RWPE2 (cell line): Measurements from ENCODE around the gene DBH.

Source experiments
- ATAC-seq: fragments of 200-7000 bp; cut with Tn5 transposase; 3 replicates; pipeline ENCODE4 v1.9.1; 2021; ENCODE audit warnings: low read depth
- DNase-seq: peaks from one replicate; pipeline ENCODE4 v3.0.0-alpha.2; 2020; ENCODE audit warnings: low spot score
- H3K27ac ChIP-seq: fragments of 450-650 bp; 2 replicates; pipeline ENCODE4 v1.5.1; 2017; ENCODE audit warnings: mild to moderate bottlenecking; ENCODE audit not compliant: poor library complexity, severe bottlenecking
- H3K27me3 ChIP-seq: fragments of 250-450 bp; sonication (Bioruptor Pico); 2 replicates; pipeline ENCODE4 v1.5.1; 2021; ENCODE audit warnings: mild to moderate bottlenecking, moderate library complexity; ENCODE audit not compliant: insufficient read depth, poor library complexity, severe bottlenecking
- H3K36me3 ChIP-seq: fragments of 250-450 bp; sonication (Bioruptor Pico); 2 replicates; pipeline ENCODE4 v1.5.1; 2020; ENCODE audit warnings: low read depth, mild to moderate bottlenecking, moderate library complexity
- H3K4me1 ChIP-seq: fragments of 250-450 bp; sonication (Bioruptor Pico); 2 replicates; pipeline ENCODE4 v1.5.1; 2021; ENCODE audit warnings: mild to moderate bottlenecking, moderate library complexity; ENCODE audit not compliant: insufficient read depth, poor library complexity, severe bottlenecking
- H3K4me3 ChIP-seq: fragments of 250-450 bp; sonication (Bioruptor Pico); 2 replicates; pipeline ENCODE4 v1.5.1; 2021; ENCODE audit warnings: mild to moderate bottlenecking, moderate library complexity; ENCODE audit not compliant: severe bottlenecking
- H3K9me3 ChIP-seq: fragments of 250-450 bp; sonication (Bioruptor Pico); 2 replicates; pipeline ENCODE4 v1.5.1; 2021; ENCODE audit warnings: mild to moderate bottlenecking, moderate library complexity; ENCODE audit not compliant: severe bottlenecking
- CTCF ChIP-seq: fragments of 450-650 bp; IDR thresholded peaks from one replicate; pipeline ENCODE4 v1.5.1; 2017; ENCODE audit warnings: mild to moderate bottlenecking, moderate library complexity; ENCODE audit not compliant: poor library complexity, severe bottlenecking

Gene DBH

DNA sequence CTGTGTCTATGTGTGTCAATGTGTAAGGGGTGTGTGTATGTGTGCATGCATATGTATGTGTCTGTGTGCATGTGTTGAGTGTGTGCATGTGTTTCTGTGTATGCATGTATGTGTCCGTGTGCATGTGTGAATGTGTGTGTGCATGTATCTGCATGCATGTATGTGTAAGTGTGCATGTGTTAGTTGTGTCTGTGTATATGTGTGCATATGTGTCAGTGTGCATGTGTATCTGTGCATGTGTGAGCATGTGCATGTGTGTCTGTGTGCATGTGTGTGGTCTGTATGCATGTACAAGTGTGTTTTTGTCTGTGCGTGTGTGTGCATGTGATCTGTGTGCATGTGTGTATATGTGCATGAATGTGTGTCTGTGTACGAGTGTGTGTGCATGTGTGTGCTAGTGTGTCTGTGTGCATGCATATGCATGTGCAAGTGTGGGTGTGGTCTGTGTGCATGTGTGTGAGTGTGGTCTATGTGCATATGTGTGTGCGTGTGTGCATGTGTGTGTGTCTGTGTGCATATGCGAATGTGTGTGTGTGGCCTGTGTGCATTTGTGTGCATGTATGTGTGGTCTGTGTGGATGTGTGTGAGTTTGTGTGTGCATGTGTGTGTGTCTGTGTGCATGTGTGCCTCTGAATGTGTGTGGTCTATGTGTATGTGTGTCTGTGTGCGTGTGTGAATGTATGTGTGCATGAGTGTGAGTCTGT, 36.5 kb upstream of the DBH start:
- Histone ChIP-seq H3K4me1 (no peaks in the 10 kb centered on the region), H3K27ac (no peak overlapping the region), H3K27me3 (no peaks in the 10 kb centered on the region), H3K36me3 (no peaks in the 10 kb centered on the region), H3K9me3 (peaks cover 6% of the 10 kb centered on the region), H3K4me3 (no peak overlapping the region)
- no peak for TF ChIP-seq CTCF
- ATAC-seq (no peak), DNase-seq (no peak)

DNA sequence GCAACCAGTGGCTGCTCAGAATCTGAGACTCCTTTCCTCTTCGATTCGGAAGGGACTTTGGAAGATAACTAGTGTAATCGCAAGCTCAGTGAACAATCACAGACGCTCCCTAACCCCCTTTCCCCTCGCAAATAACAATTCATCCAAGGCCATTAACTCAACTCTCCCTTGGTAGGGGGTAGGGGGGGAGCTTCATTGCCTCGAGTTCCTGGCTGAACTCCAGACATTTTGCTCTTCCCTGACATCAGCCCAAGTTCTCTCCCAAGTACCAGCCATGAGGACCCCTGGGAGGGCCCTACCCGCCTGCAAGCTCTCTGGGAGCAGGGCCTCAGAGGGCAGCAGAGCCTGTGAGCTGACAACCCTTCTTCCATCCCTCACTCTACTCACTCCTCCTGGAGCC, 35.4 kb upstream of the DBH start:
- H3K36me3 ChIP-seq = no peaks in the 10 kb centered on the region
- ATAC-seq (no peak), DNase-seq (no peak)
- no peak for TF ChIP-seq CTCF
- H3K27me3 ChIP-seq = no peaks in the 10 kb centered on the region
- H3K4me3 ChIP-seq = no peak overlapping the region
- peaks cover 6% of the 10 kb centered on the region for H3K9me3 ChIP-seq
- H3K27ac ChIP-seq = no peak overlapping the region
- no peaks in the 10 kb centered on the region for H3K4me1 ChIP-seq

- Histone ChIP-seq H3K4me3 (no peak overlapping the region), H3K27me3 (peaks cover 8% of the 10 kb centered on the region), H3K4me1 (no peaks in the 10 kb centered on the region), H3K9me3 (peaks cover 6% of the 10 kb centered on the region), H3K36me3 (no peaks in the 10 kb centered on the region), H3K27ac (no peak overlapping the region)
- ATAC-seq (no peak), DNase-seq (no peak)
- no peak for TF ChIP-seq CTCF
Measured at GRCh38 chr9:133601746-133602145, 34.4 kb upstream of the DBH start.

GRCh38 chr9:133602277-133602676, 33.9 kb upstream of the DBH start:
- no peak for TF ChIP-seq CTCF
- ATAC-seq (no peak), DNase-seq (no peak)
- Histone ChIP-seq H3K27me3 (peaks cover 12% of the 10 kb centered on the region), H3K27ac (no peak overlapping the region), H3K9me3 (peaks cover 5% of the 10 kb centered on the region), H3K4me3 (no peak overlapping the region), H3K36me3 (no peaks in the 10 kb centered on the region), H3K4me1 (no peaks in the 10 kb centered on the region)

DNA sequence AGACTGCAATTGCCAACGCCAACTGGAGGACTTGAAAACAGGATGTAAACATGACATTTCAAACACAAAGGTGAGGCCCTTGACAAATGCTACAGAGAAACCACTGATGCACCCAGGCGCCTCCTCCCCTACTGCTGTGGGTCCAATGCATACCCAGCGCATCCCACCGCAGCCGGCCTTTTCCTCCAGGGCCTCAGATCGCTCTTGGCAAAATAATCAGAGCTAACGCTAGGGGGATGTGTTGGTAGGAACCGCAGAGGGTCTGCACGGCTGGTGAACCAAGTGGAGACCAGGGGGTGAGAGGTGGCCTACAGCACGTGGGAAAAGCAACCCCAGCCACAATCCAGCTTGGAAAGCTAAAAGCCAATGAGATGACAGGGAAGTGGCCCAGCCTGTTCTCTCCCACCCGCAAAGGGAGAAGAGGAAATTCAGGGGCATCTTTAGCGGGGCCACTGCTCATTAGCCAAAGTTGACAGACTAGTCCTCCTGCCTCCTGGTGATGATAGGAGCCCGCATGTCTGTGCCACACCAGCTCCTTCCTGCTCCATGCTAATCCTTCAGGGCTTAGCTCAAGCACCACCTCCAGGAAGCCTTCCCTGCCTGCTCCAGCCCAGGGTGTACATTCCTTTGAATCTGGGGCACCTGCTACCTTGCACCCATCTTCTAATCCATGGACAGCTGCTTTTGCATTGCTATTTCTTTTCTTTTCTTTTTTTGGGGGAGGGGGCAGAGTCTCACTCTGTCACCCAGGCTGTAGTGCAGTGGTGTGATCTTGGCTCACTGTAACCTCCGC, 32.8 kb upstream of the DBH start:
- H3K4me1 ChIP-seq = no peaks in the 10 kb centered on the region
- no peaks in the 10 kb centered on the region for H3K9me3 ChIP-seq
- no peak for DNase-seq
- H3K27me3 ChIP-seq = peaks cover 21% of the 10 kb centered on the region
- ATAC-seq = no peak
- no peak overlapping the region for H3K4me3 ChIP-seq
- H3K27ac ChIP-seq = no peak overlapping the region
- no peak for TF ChIP-seq CTCF
- no peaks in the 10 kb centered on the region for H3K36me3 ChIP-seq
